ENCODE data around the gene KRTAP5-9.
"Not testable (repeated sequence)": the region's sequence is repeated elsewhere in the genome, so short reads cannot be mapped to it uniquely, and the experiment has no call there.

Gene KRTAP5-9

DNA sequence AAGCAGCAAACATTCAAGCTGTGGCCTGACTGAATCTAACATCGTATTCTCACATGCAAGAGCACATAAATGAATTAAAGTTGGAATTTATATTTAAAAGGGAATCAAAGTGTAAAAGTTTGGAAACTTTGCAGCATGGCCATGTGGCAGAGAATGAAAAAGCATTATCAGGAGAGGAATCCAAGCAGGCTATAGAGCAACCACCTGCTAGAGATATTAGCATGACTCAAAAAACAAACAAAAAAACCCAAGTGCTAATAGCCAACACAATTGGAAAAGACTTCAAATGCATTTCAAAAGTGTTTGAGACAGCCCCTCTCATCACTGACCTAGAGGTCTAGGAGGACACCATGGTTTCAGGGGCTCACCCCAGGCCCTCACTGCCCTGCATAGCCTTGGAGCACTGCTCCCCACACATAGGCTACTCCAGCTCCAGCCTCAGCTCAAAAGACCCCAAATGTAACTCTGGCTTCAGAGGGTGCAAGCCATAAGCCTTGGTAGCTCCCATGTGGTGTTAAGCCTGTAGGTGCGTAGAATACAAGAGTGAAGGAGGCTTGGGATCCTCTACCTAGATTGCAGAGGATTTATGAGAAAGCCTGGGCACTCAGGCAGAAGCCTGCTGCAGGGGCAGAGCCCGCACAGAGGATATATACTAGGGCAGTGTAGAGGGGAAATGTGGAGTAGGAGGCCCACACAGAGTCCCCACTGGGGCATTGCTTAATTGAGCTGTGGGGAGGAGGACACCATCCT lies 22.9 kb upstream of the KRTAP5-9 start:
- FAIRE-seq = no peak
- no peak for DNase-seq (ENCODE audit: insufficient read length, low spot score)
- TF ChIP-seq, protein P1, sequence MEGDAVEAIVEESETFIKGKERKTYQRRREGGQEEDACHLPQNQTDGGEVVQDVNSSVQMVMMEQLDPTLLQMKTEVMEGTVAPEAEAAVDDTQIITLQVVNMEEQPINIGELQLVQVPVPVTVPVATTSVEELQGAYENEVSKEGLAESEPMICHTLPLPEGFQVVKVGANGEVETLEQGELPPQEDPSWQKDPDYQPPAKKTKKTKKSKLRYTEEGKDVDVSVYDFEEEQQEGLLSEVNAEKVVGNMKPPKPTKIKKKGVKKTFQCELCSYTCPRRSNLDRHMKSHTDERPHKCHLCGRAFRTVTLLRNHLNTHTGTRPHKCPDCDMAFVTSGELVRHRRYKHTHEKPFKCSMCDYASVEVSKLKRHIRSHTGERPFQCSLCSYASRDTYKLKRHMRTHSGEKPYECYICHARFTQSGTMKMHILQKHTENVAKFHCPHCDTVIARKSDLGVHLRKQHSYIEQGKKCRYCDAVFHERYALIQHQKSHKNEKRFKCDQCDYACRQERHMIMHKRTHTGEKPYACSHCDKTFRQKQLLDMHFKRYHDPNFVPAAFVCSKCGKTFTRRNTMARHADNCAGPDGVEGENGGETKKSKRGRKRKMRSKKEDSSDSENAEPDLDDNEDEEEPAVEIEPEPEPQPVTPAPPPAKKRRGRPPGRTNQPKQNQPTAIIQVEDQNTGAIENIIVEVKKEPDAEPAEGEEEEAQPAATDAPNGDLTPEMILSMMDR (IDR thresholded peaks at IDR 0.05; ENCODE audit: insufficient read depth, missing control alignments) = no peak

GRCh38 chr11:71525938-71526495 lies 22.2 kb upstream of the KRTAP5-9 start:
- TF ChIP-seq, protein P1 (IDR thresholded peaks at IDR 0.05; ENCODE audit: insufficient read depth, missing control alignments) = no peak
- DNase-seq (ENCODE audit: insufficient read length, low spot score) (no peak), FAIRE-seq (no peak)

DNA sequence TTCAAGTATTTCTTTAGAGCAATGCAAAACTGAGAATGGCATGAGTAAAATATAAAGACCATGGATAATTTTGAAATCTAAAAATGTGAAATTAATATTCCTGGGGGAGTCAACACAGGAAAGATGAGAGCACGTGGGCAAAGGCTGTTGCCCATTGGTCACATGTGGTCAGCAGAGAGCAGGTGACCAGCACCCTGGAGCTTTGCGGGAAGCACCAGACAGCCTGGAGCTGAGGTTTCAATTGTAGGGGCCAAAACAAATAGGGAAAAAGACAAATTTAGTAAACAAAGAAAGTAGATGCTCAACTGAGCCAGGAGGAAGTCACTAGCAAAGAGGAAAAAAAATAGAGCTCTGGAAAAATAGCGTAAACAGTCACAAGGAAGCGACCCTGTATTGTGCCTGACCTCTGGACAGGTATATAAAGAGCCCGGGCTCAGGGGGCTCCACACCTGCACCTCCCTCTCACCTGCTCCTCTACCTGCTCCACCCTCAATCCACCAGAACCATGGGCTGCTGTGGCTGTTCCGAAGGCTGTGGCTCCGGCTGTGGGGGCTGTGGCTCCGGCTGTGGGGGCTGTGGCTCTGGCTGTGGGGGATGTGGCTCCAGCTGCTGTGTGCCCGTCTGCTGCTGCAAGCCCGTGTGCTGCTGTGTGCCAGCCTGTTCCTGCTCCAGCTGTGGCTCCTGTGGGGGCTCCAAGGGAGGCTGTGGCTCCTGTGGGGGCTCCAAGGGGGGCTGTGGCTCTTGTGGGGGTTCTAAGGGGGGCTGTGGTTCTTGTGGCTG lies 21.2 kb upstream of the KRTAP5-9 start, which contains the start of gene KRTAP5-7:
KRTAP5-7 (plus strand) TSS at position 472 of the 780 bp plus-strand sequence; CDS start at position 506, 34 bp downstream.
- not testable (repeated sequence) for DNase-seq (ENCODE audit: insufficient read length, low spot score); FAIRE-seq

- TF ChIP-seq, protein P1 (IDR thresholded peaks at IDR 0.05; ENCODE audit: insufficient read depth, missing control alignments) = no peak
- FAIRE-seq = no peak
- DNase-seq (ENCODE audit: insufficient read length, low spot score) = no peak
Observed at GRCh38 chr11:71527576-71528210, 20.5 kb upstream of the KRTAP5-9 start.

- FAIRE-seq (no peak), DNase-seq (ENCODE audit: insufficient read length, low spot score) (no peak)
Observed at GRCh38 chr11:71530602-71531001, 17.6 kb upstream of the KRTAP5-9 start.

GRCh38 chr11:71532036-71532610 lies 16.1 kb upstream of the KRTAP5-9 start:
- FAIRE-seq (no peak), DNase-seq (ENCODE audit: insufficient read length, low spot score) (no peak)
- TF ChIP-seq, protein P1 (IDR thresholded peaks at IDR 0.05; ENCODE audit: insufficient read depth, missing control alignments) = no peak

More at GRCh38 chr11:71530602-71531001, 17.6 kb upstream of the KRTAP5-9 start:
- TF ChIP-seq, protein P1 (IDR thresholded peaks at IDR 0.05; ENCODE audit: insufficient read depth, missing control alignments) = no peak

DNA sequence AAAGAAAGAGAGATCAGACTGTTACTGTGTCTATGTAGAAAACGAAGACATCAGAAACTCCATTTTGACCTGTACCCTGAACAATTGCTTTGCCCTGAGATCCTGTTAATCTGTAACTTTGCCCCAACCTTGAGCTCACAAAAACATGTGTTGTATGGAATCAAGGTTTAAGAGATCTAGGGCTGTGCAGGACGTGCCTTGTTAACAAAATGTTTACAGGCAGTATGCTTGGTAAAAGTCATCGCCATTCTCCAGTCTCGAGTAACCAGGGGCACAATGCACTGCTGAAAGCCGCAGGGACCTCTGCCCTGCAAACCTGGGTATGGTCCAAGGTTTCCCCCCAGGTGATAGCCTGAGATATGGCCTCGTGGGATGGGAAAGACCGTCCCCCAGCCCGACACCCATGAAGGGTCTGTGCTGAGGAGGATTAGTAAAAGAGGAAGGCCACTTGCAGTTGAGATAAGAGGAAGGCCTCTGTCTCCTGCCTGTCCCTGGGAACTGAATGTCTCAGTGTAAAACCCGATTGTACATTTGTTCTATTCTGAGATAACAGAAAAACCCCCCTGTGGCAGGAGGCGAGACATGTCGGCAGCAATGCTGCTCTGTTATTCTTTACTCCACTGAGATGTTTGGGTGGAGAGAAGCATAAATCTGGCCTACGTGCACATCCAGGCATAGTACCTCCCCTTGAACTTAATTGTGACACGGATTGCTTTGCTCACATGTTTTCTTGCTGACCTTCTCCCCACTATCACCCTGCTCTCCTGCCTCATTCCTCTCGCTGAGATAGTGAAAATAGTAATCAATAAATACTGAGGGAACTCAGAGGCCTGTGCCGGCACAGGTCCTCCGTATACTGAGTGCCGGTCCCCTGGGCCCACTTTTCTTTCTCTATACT lies 13.3 kb upstream of the KRTAP5-9 start:
- FAIRE-seq; DNase-seq (ENCODE audit: insufficient read length, low spot score): not testable (repeated sequence)
